GM18498 (cell line): Measurements from ENCODE around the gene TYW5.

Experiments
- ATAC-seq: cut with Tn5 transposase; IDR thresholded peaks from one replicate; pipeline ENCODE4 v1.9.1; 2021; ENCODE audit warnings: mild to moderate bottlenecking, moderate library complexity; ENCODE audit not compliant: unreplicated experiment

TYW5 gene

GRCh38 chr2:199955339-199956061 is at the start of gene TYW5, which contains the start of gene MAIP1:
Gene TYW5 (minus strand): TSS chr2:199955491. CDS start chr2:199955470, 21 bp downstream.
Gene MAIP1 (plus strand): TSS chr2:199955582. CDS start chr2:199955799, 217 bp downstream.
- ATAC-seq = peak; percentile 86

GRCh38 chr2:200003444-200003843 is 48.2 kb upstream of the TYW5 start:
- no peak for ATAC-seq

- ATAC-seq = no peak
These were observed 45.3 kb upstream of the TYW5 start for GRCh38 chr2:200000444-200001163.

- ATAC-seq = no peak
These were observed 43.9 kb upstream of the TYW5 start for GRCh38 chr2:199999166-199999565.

GRCh38 chr2:199997296-199997695 is 42.0 kb upstream of the TYW5 start:
- no peak for ATAC-seq

- no peak for ATAC-seq
These were observed 39.6 kb upstream of the TYW5 start for GRCh38 chr2:199994896-199995295.

GRCh38 chr2:199994371-199994770 is 39.1 kb upstream of the TYW5 start:
- no peak for ATAC-seq

GRCh38 chr2:199992296-199992695 is 37.0 kb upstream of the TYW5 start:
- ATAC-seq = no peak

GRCh38 chr2:199991691-199992090 is 36.4 kb upstream of the TYW5 start:
- ATAC-seq = no peak

- no peak for ATAC-seq
These were observed 34.5 kb upstream of the TYW5 start for GRCh38 chr2:199989822-199990221.

GRCh38 chr2:199988151-199988550 is 32.9 kb upstream of the TYW5 start:
- ATAC-seq = no peak

GRCh38 chr2:199987586-199987985 is 32.3 kb upstream of the TYW5 start:
- ATAC-seq = no peak

GRCh38 chr2:199985625-199986207 is 30.4 kb upstream of the TYW5 start:
- no peak for ATAC-seq

GRCh38 chr2:199984755-199985154 is 29.5 kb upstream of the TYW5 start:
- no peak for ATAC-seq

GRCh38 chr2:199984159-199984558 is 28.9 kb upstream of the TYW5 start:
- ATAC-seq = no peak

GRCh38 chr2:199983534-199983933 is 28.2 kb upstream of the TYW5 start:
- ATAC-seq = no peak

- ATAC-seq = no peak
These were observed 27.0 kb upstream of the TYW5 start for GRCh38 chr2:199982126-199982843.

GRCh38 chr2:199979832-199980628 is 24.7 kb upstream of the TYW5 start:
- ATAC-seq = peak; percentile 44

GRCh38 chr2:199979398-199979797 is 24.1 kb upstream of the TYW5 start:
- ATAC-seq = no peak

GRCh38 chr2:199977984-199978415 is 22.7 kb upstream of the TYW5 start:
- peak; percentile 76 for ATAC-seq
